ENCODE results near the gene OTC.

DNA sequence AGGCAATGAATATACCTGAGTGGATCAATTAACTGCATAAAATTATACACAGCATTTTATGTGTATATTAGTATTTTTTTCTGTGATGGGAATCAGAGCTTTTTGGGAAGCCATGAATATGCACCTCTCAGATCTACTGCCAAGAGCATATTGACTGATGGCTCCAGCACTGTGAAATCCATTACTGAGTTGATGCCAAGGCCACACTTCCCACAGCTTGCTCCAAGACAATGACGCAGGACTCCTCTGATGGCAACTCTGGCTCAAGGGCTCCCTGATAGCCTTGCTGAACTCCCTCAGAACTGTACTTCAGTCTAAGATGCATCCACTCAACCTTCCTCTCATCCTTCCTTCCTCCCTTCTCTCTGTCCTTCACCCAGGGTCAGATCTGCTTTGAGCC, 82.7 kb downstream of the OTC start:
- TF ChIP-seq CTCF (IDR thresholded peaks at IDR 0.05) (no peak), ZFX (IDR thresholded peaks at IDR 0.05; ENCODE audit: borderline replicate concordance) (no peak)

Measured in 22Rv1 (cell line).